Esophagus muscularis mucosa (tissue), 4 donors: ENCODE measurements around the gene PRPF38B. TPM values are rescaled to one million over a fixed set of nuclear protein-coding genes. Genes with fewer than 3 reads are reported as not detected.
A peak's percentile ranks its signal among the peaks of the same experiment; 100 is the strongest.

Experiments used
- DNase-seq: peaks from one replicate; pipeline ENCODE4 v3.0.0-alpha.2; 2017; ENCODE audit errors: extremely low spot score
- H3K27ac ChIP-seq, 4 donors: fragments of 200-600 bp; sonication (generic); replicated peaks in 1 of 4; 1 replicate in 3 of 4; 2 replicates in 1 of 4; pipeline ENCODE4 v1.5.1; 2016 to 2019; ENCODE audit warnings: mild to moderate bottlenecking in 1 of 4
- H3K27me3 ChIP-seq, 4 donors: fragments of 200-600 bp; sonication (generic); one replicate each; pipeline versions ENCODE4 v1.5.1 to v1.6.0; 2016 to 2019
- H3K36me3 ChIP-seq, 4 donors: fragments of 200-600 bp; sonication (generic); one replicate each; pipeline ENCODE4 v1.5.1; 2016 to 2019
- H3K4me1 ChIP-seq, 4 donors: fragments of 200-600 bp; sonication (generic); one replicate each; pipeline ENCODE4 v1.5.1; 2016 to 2019
- H3K4me3 ChIP-seq, 4 donors: fragments of 200-600 bp; sonication (generic); 1 replicate in 2 of 4; 2 replicates in 2 of 4; pipeline ENCODE4 v1.5.1; 2016 to 2019; ENCODE audit warnings: mild to moderate bottlenecking in 4 of 4, moderate library complexity in 1 of 4
- H3K9me3 ChIP-seq, 4 donors: fragments of 200-600 bp; sonication (generic); 1 replicate in 3 of 4; 2 replicates in 1 of 4; pipeline ENCODE4 v1.5.1; 2016 to 2019
- CTCF ChIP-seq, 3 experiments: fragments of 200-600 bp in 2 of 3; fragments of 450-650 bp in 1 of 3; sonication (generic) in 2 of 3; IDR thresholded peaks; one replicate each; pipeline ENCODE4 v1.5.1; 2017 to 2019; ENCODE audit warnings: antibody characterized with exemption in 3 of 3, mild to moderate bottlenecking in 2 of 3, moderate library complexity in 1 of 3
- EP300 ChIP-seq: sonication (generic); formaldehyde crosslinking; IDR thresholded peaks from one replicate; pipeline ENCODE4 v1.6.1; 2017; ENCODE audit warnings: antibody characterized with exemption
- POLR2A ChIP-seq: fragments of 450-650 bp; IDR thresholded peaks from one replicate; pipeline ENCODE4 v1.6.1; 2017; ENCODE audit warnings: antibody characterized with exemption, moderate library complexity, mild to moderate bottlenecking, low read depth
- POLR2AphosphoS5 ChIP-seq, 2 donors: sonication (generic); formaldehyde crosslinking; IDR thresholded peaks; one replicate each; pipeline ENCODE4 v1.6.1; 2017; ENCODE audit warnings: antibody characterized with exemption in 2 of 2
- WGBS: methylation state at CpG from one replicate; pipeline ENCODE4 v1.1.5; 2018; 5-methylcytosine and 5-hydroxymethylcytosine counted together
- intact Hi-C: fragments of 100-400 bp; cut with DNase I; formaldehyde crosslinking; loops from one replicate; pipeline ENCODE4 v1.15.1; 2023
- total RNA-seq, 4 donors: library from RNA; depleted of rRNA; stranded (reverse); fragments of >200 nt; gene quantifications; one replicate each; pipeline versions ENCODE4 v1.1.0 to v1.2.1, GENCODE V29; 2016

The PRPF38B gene
- total RNA-seq, 4 donors from 2014 or later: 15.9 to 32.4 (median 16.9) TPM

DNA sequence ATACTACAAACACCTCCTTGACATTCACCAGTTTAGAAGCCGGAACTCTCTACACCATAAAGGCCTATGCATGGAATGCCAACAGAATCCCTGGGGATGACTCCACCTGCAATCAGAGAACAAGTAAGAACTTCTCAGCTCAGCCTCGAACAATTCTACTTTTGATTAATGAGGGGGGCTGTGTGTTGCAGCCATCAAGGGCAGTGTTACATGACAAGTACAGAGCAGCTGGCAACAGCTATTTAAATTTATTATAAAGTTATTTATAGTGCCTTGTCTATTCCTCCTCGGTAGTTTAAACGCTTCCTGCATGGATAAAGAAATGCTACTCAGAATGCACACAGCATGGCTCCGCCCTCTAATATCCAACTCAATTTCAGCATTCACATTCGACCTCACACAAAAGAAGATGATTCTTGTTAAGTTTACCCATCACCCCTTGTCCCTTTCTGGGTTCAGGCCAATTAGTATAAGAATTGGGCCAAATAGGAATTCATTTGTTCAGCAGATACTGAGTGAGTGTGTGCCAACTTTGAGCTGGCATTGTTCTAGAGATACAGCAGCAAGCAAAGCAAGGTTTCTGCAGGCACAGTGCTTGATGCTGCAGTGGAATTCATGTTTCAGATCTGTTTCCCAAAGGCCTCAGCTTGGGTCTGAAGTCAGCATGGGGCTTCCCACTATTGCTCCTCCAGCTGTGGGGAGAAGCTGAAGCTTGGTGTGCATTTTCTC is 27.0 kb downstream of the PRPF38B start:
- no peak for DNase-seq
- Histone ChIP-seq H3K27me3 (no peaks in the 10 kb centered on the region), H3K4me3 (no peak overlapping the region), H3K4me1 (peaks cover 0 to 8% (median 2%) of the 10 kb centered on the region in 4 donors), H3K9me3 (no peaks in the 10 kb centered on the region), H3K36me3 (no peaks in the 10 kb centered on the region), H3K27ac (no peak overlapping the region)
- TF ChIP-seq POLR2AphosphoS5 (IDR thresholded peaks at IDR 0.05) (no peak), POLR2A (no peak), EP300 (no peak), CTCF (IDR thresholded peaks at IDR 0.05) (no peak)
- 58% methylated on average over 6 of the region's 6 CpGs for WGBS
- intact Hi-C loops: no loop called here

- TF ChIP-seq EP300 (no peak), POLR2A (no peak)
- no peaks in the 10 kb centered on the region for H3K27me3 ChIP-seq
- DNase-seq: no peak
- no peak overlapping the region for H3K4me3 ChIP-seq
- 80% methylated on average over 8 of the region's 8 CpGs for WGBS
- H3K9me3 ChIP-seq: no peaks in the 10 kb centered on the region
- intact Hi-C loops: no loop called here
- peaks cover 0 to 8% (median 2%) of the 10 kb centered on the region in 4 donors for H3K4me1 ChIP-seq
- H3K27ac ChIP-seq: no peak overlapping the region
- H3K36me3 ChIP-seq: no peaks in the 10 kb centered on the region
Observed at GRCh38 chr1:108719656-108720435, 27.7 kb downstream of the PRPF38B start.

- Histone ChIP-seq H3K27ac (peak overlapping the region in 1 of 4 donors; percentile 32), H3K4me1 (peaks cover 0 to 8% (median 2%) of the 10 kb centered on the region in 4 donors), H3K36me3 (no peaks in the 10 kb centered on the region), H3K4me3 (peak overlapping the region; percentile 6 to 28 (median 25)), H3K27me3 (no peaks in the 10 kb centered on the region), H3K9me3 (no peaks in the 10 kb centered on the region)
- 54% methylated on average over 6 of the region's 6 CpGs for WGBS
- TF ChIP-seq CTCF (IDR thresholded peaks at IDR 0.05) (no peak), EP300 (no peak), POLR2A (no peak), POLR2AphosphoS5 (IDR thresholded peaks at IDR 0.05) (no peak)
- no peak for DNase-seq
- intact Hi-C loops: no loop called here
Observed at GRCh38 chr1:108722292-108722691, 30.2 kb downstream of the PRPF38B start.

DNA sequence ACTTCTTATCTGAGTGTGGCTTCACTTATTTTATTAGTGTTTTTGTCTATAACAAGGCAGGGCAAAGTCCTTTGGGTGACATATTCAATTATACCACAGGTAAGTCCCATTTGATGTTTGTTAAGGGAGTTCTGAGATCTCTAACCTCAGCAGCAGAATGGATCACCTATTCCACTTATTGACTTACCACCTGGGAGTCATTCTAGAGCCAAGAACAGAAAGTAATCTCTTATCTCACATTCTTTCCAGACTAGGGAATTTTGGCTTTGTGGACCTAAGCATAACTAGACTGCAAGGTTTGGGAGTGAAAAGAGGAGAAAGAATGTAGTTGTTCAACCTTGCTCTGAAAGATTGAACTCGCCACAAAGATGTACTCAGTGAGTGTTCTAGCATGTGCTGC is 33.8 kb downstream of the PRPF38B start:
- Histone ChIP-seq H3K27ac (no peak overlapping the region), H3K27me3 (no peaks in the 10 kb centered on the region), H3K4me3 (no peak overlapping the region), H3K9me3 (no peaks in the 10 kb centered on the region), H3K36me3 (no peaks in the 10 kb centered on the region), H3K4me1 (peaks cover 0 to 8% (median 2%) of the 10 kb centered on the region in 4 donors)
- intact Hi-C loops: no loop called here
- DNase-seq: no peak
- whole genome bisulfite sequencing: 100% methylated on average over 1 of the region's 1 CpG
- TF ChIP-seq POLR2A (no peak), EP300 (no peak), POLR2AphosphoS5 (IDR thresholded peaks at IDR 0.05) (no peak), CTCF (IDR thresholded peaks at IDR 0.05) (no peak)

GRCh38 chr1:108728327-108728923 is 36.3 kb downstream of the PRPF38B start:
- H3K4me3 ChIP-seq: no peak overlapping the region
- no peaks in the 10 kb centered on the region for H3K27me3 ChIP-seq
- H3K36me3 ChIP-seq: no peaks in the 10 kb centered on the region
- WGBS: 93% methylated on average over 8 of the region's 8 CpGs
- no peak overlapping the region for H3K27ac ChIP-seq
- no peak for TF ChIP-seq POLR2AphosphoS5 (IDR thresholded peaks at IDR 0.05)
- TF ChIP-seq CTCF (IDR thresholded peaks at IDR 0.05): no peak
- no peaks in the 10 kb centered on the region for H3K9me3 ChIP-seq
- intact Hi-C loops: no loop called here
- no peaks in the 10 kb centered on the region for H3K4me1 ChIP-seq
- no peak for DNase-seq
